GM12872 (cell line): Measurements from ENCODE around the gene MCF2L.

Experiments used
- TF ChIP-seq, protein P1 (sequence below): IDR thresholded peaks from 3 replicates; pipeline ENCODE4 v1.5.1; 2011; ENCODE audit warnings: low read depth, mild to moderate bottlenecking, low read length, moderate library complexity; ENCODE audit not compliant: insufficient read depth

Gene MCF2L

DNA sequence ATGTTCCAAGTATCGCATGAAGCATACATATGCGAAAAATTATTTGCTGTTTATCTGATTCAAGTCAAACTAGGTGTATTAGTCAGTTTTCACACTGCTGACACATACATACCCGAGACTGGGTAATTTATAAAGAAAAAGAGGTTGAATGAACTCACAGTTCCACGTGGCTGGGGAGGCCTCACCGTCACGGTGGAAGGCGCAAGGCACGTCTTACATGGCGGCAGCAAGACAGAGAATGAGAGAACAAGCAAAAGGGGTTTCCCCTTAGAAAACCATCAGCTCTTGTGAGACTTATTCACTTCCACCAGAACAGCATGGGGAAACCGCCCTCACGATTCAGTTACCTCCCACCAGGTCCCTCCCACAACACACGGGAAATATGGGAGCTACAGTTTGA, 176.5 kb downstream of the MCF2L start:
- TF ChIP-seq, protein P1, sequence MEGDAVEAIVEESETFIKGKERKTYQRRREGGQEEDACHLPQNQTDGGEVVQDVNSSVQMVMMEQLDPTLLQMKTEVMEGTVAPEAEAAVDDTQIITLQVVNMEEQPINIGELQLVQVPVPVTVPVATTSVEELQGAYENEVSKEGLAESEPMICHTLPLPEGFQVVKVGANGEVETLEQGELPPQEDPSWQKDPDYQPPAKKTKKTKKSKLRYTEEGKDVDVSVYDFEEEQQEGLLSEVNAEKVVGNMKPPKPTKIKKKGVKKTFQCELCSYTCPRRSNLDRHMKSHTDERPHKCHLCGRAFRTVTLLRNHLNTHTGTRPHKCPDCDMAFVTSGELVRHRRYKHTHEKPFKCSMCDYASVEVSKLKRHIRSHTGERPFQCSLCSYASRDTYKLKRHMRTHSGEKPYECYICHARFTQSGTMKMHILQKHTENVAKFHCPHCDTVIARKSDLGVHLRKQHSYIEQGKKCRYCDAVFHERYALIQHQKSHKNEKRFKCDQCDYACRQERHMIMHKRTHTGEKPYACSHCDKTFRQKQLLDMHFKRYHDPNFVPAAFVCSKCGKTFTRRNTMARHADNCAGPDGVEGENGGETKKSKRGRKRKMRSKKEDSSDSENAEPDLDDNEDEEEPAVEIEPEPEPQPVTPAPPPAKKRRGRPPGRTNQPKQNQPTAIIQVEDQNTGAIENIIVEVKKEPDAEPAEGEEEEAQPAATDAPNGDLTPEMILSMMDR: no peak

DNA sequence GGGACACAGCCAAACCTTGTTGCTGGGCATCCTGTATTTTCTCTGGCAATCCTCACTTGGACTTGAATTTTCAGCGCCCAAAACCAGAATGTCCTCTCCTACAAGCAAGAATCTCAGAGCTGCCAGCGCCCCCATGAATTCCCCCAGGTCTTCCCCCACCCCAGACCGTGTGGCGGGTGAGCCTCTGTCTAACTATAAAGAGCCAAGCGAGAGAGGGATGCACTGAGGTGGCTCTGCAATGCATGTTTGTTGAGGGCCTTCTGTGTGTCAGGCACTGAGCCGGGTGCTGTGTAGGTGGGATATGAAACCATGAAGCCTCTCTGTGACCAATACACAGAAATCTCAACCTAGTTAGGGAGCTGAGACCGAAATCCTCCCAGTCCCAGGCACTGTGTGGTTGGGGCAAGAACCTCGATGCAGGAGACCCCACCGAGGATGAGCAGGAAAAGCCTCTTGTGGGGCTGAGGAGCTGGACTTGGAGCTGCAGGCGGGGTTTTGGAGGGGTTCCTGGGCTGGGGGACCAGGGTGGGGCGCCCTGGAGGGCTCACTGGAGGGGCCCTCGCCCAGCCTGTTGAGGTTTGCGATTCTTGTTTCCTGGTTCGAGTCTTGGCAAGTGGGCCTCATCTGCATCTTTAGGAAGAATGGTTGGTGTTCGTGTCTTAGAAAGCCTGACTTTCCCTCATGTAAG, 177.0 kb downstream of the MCF2L start:
- TF ChIP-seq, protein P1: no peak

DNA sequence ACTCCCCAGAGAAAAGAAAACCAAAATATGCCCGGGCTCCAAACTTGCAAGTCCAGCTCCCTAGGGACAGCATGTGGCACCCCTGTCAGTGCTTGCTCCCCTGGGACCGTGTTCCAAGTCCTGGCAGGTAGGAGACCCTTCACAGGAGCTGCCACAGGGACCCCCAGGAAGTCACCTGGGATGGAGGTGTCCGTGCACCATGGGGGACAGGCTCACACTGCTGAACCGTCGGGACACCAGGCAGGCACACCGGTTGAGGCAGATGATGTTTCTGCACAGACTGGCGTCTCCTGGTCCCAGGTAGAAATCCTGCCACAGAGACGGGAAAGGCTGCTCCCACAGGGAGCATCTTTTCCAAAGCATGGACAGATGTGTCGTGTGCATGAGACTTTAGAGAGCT, 177.7 kb downstream of the MCF2L start:
- TF ChIP-seq, protein P1: no peak

- TF ChIP-seq, protein P1: no peak
Measured at GRCh38 chr13:113147206-113147605, 178.2 kb downstream of the MCF2L start.

DNA sequence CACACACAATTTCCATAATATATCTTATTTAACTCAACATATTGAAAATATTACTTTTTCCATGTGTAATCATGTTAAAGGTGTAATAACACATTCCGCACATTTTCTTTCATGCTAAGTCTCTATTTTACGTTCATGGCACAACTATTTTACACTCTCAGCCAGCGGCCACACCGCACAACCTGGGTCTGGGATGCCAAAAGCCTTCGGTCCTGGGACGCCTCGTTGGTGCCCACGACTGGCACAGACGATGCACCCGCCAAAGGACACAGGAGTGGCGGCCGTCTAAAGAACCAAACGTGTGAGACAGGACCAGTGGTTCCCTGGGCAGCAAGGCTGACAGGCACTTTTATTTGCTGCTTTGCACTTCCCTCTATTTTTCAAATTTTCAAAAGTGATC, 179.4 kb downstream of the MCF2L start:
- TF ChIP-seq, protein P1: no peak

GRCh38 chr13:113148940-113149503, 180.0 kb downstream of the MCF2L start:
- TF ChIP-seq, protein P1: no peak
